SK-MEL-5 (cell line): Measurements from ENCODE around the gene ENTPD8. TPM values are rescaled to one million over a fixed set of nuclear protein-coding genes. Genes with fewer than 3 reads are reported as not detected.
"Not testable (repeated sequence)": the region's sequence is repeated elsewhere in the genome, so short reads cannot be mapped to it uniquely, and the experiment has no call there.

Experiments used
- DNase-seq: peaks from one replicate; pipeline ENCODE4 v3.0.0-alpha.2; 2016; ENCODE audit warnings: low read depth, low spot score
- in situ Hi-C: cut with HindIII; loops from 2 replicates; pipeline ENCODE4 v1.10.0; 2016; ENCODE audit warnings: low sequenced_read_pairs, high pct_unique_total_duplicates, low pct_unique_long_range_greater_than_20kb
- total RNA-seq: library from RNA; depleted of rRNA; stranded (reverse); fragments of >200 nt; shearing (Covaris generic); gene quantifications from 2 replicates; pipeline ENCODE4 v1.2.3, GENCODE V29; 2014; rRNA removed

ENTPD8 gene
- total RNA-seq, 1 experiment from 2014 or later, result not detected

DNA sequence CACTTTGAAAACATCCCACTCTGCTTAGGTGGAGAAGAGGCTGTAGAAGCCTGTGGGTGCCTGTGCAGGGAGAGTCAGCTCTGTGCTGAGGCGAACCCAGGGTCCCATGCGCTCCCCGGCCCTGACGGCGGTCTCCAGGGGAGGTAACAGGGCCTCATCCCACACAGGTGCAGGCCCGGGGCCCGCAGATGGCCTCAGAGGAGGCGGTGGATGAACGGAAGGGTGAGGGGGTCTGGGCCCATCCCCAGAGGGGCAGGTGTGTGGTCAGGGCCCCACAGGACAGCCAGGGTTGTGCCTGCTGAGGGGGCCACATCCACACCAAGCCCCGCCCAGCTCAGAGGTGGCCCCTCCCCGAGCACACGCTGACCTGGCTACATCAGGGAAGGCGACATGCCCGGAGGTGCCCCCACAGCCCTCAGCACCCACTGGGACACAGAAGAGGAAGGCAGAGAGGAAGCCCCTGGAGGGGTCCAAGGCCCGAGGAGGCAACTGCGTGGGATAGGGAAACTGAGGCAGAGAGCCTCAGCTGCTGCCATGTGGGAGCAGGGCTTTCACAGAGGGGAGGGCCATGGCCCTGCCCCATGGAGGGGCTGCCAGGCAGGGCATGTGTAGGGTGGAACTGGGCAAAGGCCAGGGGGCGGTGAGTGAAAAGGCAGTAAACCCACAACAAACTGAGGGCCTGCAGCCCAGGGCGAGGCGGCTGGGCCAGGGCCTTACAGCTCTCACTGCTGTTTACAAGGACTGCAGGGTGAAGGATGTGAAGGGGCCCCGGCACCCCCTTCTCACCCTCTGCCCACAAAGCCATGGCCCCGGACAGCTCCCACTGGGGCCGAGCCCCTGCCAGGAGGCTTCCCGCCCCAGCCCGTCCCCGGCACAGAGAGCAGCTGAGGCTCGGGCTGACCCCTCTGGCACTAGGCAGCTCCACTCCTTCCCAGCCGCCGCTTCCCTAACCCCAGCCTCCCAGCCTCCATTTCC lies 47.7 kb downstream of the ENTPD8 start:
- no peak for DNase-seq
- in situ Hi-C loops, result no loop called here

DNA sequence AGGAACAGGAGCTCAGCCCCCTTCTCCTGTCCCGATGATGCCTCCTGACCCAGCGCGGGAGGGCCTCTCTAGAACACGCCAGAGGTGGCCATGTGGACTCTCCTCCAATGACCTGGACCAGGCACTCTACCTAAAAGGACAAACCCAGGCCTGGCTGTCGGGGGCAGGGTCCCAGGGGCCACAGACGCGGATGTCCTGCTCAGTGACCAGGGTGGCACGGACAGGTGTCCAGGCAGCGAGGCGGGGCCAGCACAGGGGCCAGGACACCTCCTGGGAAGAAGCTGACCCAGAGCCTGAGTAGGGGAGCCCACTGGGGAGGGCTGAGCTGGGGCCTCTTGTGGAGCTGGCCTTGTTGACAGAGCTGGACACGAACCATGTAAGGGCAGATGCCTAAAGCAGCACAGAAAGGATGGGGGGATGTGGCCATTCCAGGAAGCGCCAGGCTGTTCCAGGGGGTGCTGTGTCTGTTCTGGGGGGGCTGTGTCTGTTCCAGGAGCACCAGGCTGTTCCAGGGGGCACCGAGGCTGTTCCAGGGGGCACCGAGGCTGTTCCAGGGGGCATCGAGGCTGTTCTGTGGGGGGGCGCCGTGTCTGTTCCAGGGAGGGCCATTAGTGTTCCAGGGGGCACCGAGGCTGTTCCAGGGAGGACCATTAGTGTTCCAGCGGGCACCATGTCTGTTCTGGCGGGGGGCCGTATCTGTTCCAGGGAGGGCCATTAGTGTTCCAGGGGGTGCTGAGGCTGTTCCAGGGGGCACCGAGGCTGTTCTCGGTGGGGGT lies 48.7 kb downstream of the ENTPD8 start:
- DNase-seq, result no peak
- in situ Hi-C loops, result no loop called here

DNA sequence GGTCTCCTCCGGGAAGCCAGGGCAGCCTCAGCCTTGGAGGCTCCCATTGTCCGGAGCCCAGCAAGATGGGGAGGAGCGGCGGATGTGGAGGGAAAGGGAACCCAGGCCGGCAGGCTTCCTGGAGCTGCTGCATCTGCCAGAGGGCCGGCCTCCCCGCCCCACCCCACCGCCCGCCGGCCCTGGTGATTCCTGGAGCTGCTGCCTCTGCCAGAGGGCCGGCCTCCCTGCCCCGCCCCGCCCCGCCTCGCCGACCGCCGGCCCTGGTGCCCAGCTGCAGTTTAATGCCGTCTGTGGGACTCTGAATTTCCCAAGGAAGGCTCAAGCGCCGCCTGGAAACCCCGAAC lies 49.8 kb downstream of the ENTPD8 start:
- no peak for DNase-seq

DNA sequence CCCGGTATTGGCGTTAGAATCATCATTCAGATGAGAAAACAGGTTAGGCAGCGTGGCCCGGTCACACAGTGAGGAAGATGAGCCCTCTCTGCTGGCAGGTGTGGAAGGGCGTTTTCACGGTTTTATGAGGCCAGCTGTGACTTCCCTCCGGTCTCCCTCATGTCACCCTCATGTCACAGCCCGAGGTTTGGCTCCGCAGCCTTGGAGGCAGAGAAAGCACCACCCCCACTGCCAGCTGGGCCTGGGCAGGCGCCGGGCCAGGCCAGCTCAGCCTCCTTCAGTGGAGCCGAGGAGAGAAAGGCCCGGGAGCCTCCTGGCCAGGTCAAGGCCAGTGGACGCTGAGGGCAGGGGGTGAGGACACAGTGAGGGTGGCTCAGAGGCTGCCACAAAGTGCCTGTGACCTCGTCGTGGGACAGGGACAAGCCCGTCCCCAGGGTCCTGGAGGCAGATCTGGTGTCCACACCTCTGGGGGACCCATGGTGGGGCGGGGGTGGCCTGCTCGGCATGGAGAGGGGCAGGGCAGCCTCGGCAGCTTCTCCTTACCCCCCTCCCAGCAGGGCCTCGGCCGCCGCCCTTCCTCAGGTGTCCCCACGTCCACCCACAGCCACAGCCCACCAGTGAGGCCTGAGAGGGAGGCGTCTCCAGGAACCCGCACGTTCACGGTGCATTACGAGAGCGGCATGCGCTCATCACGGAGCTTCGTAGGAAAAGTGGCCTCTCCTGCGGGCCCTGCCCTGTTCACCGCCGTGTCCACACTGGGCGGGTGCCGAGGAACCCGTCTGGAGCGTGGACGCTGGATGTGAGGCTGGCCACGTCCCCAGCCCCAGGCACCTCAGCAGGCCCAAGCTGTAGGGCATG lies 50.4 kb downstream of the ENTPD8 start:
- DNase-seq, result no peak
- in situ Hi-C loops, result no loop called here

More for the DNA sequence above, 49.8 kb downstream of the ENTPD8 start:
- in situ Hi-C loops, result no loop called here

DNA sequence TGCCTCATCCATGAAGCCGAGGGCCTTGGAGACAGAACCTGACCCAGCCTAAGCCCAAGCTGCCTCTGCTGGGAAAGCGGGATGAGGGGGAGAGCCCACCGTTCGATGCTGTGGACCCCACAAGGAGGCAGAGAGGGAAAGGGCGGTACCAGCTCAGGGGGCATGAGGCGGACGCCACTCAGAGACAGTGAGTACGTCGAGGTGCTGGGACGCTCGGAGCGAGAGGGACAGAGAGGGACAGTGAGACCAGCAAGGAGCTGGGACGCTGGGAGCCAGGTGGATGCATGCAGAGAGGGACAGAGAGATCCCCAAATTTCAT lies 51.8 kb downstream of the ENTPD8 start:
- in situ Hi-C loops, result no loop called here
- no peak for DNase-seq

DNA sequence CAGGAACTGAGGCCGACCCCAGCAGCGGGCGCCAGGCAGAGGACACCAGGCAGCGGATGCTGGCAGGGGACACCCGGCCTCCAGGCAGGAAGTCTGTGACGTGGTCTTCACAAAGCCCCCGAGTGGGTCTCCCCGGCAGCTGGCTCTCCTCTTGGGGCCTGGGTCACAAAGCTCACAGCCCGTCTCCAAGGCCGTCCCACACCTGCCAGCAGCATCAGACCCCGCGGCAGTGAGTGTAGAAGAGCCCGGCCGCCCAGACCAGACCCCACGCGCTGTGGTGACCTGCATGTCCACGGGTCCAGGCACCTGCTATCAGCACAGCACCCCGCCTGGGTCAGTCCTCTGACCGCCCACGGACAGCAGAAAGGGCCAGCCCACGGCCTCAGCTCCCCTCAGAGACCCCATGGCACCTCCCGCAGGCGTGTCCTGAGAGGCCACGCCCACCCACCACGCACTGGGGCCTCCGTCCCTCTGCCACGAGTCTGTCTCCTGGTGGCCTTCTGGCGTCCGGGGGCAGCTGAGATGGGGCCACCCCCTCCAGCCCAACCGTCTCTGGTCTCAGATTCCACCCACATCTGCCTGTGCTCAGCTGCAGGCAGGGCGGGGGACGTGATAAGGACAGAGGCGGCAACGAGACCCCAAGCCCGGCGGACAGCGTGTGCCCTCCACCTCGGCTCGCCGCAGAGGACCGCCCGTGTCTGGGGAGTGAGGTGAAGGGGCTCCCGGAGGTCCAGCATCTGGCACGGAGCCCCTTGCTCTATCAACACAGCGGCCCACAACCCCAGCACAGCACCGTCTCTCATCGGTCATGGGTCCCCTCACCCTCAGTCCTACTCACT lies 52.3 kb downstream of the ENTPD8 start:
- in situ Hi-C loops, result no loop called here
- DNase-seq, result no peak

DNA sequence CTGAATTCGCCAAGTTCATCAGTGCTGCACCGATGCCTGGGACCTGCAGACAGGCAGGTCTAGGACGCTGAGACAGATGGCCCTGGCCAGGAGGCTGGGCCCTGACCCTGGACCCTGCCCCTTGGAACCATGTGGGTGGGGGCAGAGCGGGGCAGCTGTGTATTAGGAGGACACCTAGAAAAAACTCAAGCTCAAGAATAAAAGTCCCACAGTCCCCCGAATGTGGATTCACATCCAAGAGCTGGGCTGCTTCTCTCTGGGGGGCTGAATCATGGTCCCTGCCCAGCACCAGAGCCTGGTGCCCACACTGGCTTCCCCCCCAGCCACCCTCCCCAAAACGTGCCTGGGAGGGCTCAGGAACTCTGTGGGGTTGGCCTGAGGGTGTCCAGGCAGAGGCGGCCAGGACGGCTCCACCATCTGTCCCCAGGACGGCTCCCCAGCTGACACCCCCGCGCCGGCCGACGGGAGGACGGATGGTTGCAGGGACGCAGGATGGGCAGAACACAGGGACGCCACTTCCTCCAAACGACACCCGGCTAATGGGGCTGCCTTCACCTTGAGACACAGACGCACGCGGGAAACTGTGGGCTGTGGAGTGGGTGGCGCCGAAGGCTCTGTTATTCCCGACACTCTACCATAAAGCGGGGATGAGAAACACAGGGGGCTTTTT lies 53.1 kb downstream of the ENTPD8 start:
- no peak for DNase-seq
- in situ Hi-C loops, result no loop called here

DNA sequence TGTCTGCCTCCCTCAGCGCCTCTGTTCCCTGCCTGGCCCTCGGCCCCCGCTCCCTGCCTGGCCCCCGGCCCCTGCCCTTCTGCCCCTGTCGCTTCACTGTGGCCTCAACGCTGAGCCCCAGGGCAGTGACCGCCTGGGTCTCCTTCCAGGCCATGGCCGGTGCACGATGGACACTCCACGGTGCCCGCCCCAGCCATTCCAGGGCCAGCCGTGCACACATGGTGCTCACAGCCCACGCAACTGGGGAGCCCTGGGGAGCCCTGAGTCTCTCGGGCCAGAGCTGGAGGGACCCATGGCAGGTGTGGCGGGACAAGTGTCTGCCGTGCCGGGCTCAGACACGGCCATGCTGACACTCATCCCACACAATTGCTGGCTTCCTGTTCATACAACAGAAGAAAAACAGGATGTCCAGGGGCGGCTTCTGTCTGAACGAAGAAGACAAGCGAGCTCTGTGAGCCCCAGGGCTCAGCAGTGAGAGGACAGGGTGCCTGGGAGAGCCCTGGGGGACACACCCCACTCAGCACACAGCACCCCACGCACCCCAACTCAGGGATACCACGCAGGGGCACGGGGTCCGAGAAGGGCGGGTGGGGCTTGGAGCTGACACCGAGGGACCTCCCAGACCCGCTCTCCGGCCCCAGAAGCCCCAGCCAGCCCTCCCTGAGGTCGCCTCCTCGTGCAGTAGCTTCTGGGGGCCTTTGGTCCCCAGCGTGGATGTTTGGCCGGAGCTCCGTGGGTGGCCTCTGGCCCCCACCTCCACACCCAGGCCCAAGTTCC lies 53.9 kb downstream of the ENTPD8 start:
- in situ Hi-C loops, result no loop called here
- DNase-seq, result no peak

DNA sequence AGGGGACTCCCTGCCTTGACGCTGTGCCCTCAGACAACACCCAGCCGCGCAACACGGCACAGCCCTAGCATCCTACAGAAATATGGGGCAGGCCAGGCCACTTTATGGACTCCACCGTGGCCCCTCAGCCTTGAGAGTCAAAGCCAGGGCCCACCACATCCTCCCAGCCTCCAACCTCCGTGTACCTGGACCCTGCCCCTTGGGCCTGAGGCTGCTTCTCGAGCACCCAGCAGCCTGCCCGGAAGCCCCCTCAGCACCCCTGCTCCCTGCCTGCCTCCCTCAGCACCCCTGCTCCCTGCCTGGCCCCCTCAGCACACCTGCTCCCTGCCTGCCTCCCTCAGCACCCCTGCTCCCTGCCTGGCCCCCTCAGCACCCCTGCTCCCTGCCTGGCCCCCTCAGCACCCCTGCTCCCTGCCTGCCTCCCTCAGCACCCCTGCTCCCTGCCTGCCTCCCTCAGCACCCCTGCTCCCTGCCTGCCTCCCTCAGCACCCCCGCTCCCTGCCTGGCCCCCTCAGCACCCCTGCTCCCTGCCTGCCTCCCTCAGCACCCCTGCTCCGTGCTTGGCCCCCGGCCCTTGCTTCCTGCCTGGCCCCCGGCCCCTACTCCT lies 54.5 kb downstream of the ENTPD8 start:
- in situ Hi-C loops, DNase-seq: not testable (repeated sequence)

DNA sequence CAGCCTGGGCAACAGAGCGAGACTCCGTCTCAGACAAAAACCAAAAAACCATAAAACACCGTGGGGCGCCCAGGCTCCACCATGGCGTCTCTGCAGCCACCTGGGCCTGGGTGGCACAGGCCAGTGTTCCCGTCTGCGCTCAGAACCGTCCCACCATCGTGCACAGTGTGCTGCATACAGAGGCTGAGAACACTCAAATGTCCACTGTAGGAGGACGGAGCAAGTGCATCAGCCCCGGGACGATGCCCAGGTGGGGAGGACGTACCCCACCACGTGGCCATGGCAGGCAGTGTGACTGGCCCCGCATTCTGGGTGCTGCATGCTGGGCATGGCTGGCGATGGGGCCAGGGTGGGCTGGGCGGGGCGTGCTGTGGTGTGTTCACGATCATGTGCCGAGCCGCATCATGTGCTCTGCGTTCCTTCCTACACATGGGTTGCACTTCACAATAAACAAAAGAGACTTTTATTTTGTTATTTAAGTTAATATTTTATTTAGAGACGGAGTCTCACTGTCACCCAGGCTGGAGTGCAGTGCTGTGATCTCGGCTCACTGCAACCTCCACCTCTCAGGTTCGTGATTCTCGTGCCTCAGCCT lies 56.0 kb downstream of the ENTPD8 start:
- in situ Hi-C loops, result no loop called here
- no peak for DNase-seq

Other genes starting within 250 kb of the ENTPD8 start
- 8.6 and 9.3 TPM in 2 replicates for gene TPRN, start 240.6 kb downstream of the ENTPD8 start, total RNA-seq
- 38.3 and 44.1 TPM in 2 replicates for gene TMEM203, start 235.7 kb downstream of the ENTPD8 start, total RNA-seq
- gene NDOR1, start 235.7 kb downstream of the ENTPD8 start, total RNA-seq, result 5.1 and 6.4 TPM in 2 replicates
- not detected in 2 replicates for gene RNF208, start 219.1 kb downstream of the ENTPD8 start, total RNA-seq
- gene CYSRT1, start 216.2 kb downstream of the ENTPD8 start, total RNA-seq, result 0.21 and 0.59 TPM in 2 replicates
- not detected in 2 replicates for gene RNF224, start 213.9 kb downstream of the ENTPD8 start, total RNA-seq
- not detected in 2 replicates for gene SLC34A3, start 210.5 kb downstream of the ENTPD8 start, total RNA-seq
- gene TUBB4B, start 200.1 kb downstream of the ENTPD8 start, total RNA-seq, result 66.1 and 81.2 TPM in 2 replicates
- gene STPG3, start 190.1 kb downstream of the ENTPD8 start, total RNA-seq, result not detected in 2 replicates
- gene NELFB, start 186.0 kb downstream of the ENTPD8 start, total RNA-seq, result 47.3 and 47.4 TPM in 2 replicates
- gene TOR4A, start 163.6 kb downstream of the ENTPD8 start, total RNA-seq, result 0.03 and 0.13 TPM in 2 replicates
- 0.50 and 0.67 TPM in 2 replicates for gene NRARP, start 139.1 kb downstream of the ENTPD8 start, total RNA-seq
- 1.4 and 1.7 TPM in 2 replicates for gene EXD3, start 18.2 kb downstream of the ENTPD8 start, total RNA-seq
- 0.55 and 0.75 TPM in 2 replicates for gene NOXA1, start 18.0 kb downstream of the ENTPD8 start, total RNA-seq
- 22.4 and 25.5 TPM in 2 replicates for gene NSMF, start 18.0 kb upstream of the ENTPD8 start, total RNA-seq
- 0.29 and 0.37 TPM in 2 replicates for gene PNPLA7, start 109.0 kb upstream of the ENTPD8 start, total RNA-seq
- 83.9 and 95.9 TPM in 2 replicates for gene MRPL41, start 110.5 kb upstream of the ENTPD8 start, total RNA-seq
- gene DPH7, start 137.6 kb upstream of the ENTPD8 start, total RNA-seq, result 23.8 and 25.2 TPM in 2 replicates
- 28.3 and 31.6 TPM in 2 replicates for gene ZMYND19, start 149.2 kb upstream of the ENTPD8 start, total RNA-seq
- 24.4 and 28.2 TPM in 2 replicates for gene ARRDC1, start 164.3 kb upstream of the ENTPD8 start, total RNA-seq
- gene EHMT1, start 177.6 kb upstream of the ENTPD8 start, total RNA-seq, result 18.5 and 24.3 TPM in 2 replicates